ENCODE results near the gene MMP10.

DNA sequence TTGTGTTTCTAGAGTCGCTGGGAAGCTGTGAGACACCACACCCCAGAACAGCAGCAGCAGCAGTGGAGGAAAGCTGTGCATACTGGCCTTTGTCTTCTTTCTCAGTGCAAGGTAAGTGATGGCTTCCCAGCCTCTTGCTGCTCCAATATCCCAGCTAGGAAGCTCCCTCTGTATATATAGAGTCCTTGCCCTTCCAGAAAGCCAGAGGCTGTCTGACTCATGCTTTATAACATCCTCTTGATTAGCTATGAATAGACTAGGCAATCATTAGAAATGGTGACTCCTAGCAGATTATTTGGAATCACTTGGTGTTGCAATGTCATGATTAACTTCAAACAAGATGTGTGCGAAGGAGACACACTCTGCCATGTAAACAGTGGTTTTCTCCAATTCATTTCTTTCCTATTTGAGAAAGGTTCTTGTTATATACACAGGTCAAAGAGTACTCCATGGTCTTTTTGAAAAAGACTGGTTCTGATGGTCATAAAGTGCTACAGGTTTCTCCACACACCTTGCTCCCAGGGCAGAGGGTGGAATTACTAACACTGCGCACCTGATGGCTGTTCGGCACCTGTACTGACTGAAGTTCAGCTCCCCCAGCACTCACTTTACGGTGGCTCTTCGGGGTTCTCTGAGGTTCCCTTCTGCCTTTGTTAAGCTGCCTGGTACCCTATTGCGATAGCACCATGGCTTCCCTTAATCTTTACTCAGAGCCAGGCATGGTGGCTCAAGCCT lies 17.8 kb upstream of the MMP10 start, which contains the start of gene MMP1:
- no peak for TF ChIP-seq SUZ12 (IDR thresholded peaks at IDR 0.05)
- no peak for TF ChIP-seq SP1 (IDR thresholded peaks at IDR 0.05)
- no peak for TF ChIP-seq TARDBP (IDR thresholded peaks at IDR 0.05)
- no peak for TF ChIP-seq FOXA1 (IDR thresholded peaks at IDR 0.05)
- TF ChIP-seq L3MBTL2 (conservative IDR thresholded peaks at IDR 0.05), result no peak
- TF ChIP-seq ELF4 (IDR thresholded peaks at IDR 0.05), result no peak
- no peak for TF ChIP-seq ZNF384 (IDR thresholded peaks at IDR 0.05)

Data from HEK293T (cell line).